H9 (cell line): Measurements from ENCODE around the gene TTC23. TPM values are rescaled to one million over a fixed set of nuclear protein-coding genes. Genes with fewer than 3 reads are reported as not detected.
A peak's percentile ranks its signal among the peaks of the same experiment; 100 is the strongest.

Experiments
- DNase-seq: peaks from one replicate; pipeline ENCODE4 v3.0.0-alpha.2; 2017
- H2AFZ ChIP-seq: one replicate; pipeline ENCODE4 v1.6.1; 2013; ENCODE audit warnings: mild to moderate bottlenecking, low read length, control low read depth, moderate library complexity
- H2AK5ac ChIP-seq: 2 replicates; pipeline ENCODE4 v1.6.1; 2013; ENCODE audit warnings: low read length, control low read depth, mixed read lengths; ENCODE audit not compliant: insufficient read length
- H2BK120ac ChIP-seq: one replicate; pipeline ENCODE4 v1.6.1; 2013; ENCODE audit warnings: low read depth, mild to moderate bottlenecking, low read length, control low read depth, inconsistent platforms; ENCODE audit not compliant: poor library complexity, severe bottlenecking
- H2BK12ac ChIP-seq: 2 replicates; pipeline ENCODE4 v1.6.1; 2013; ENCODE audit warnings: low read length, control low read depth, mixed read lengths, low read depth; ENCODE audit not compliant: insufficient read length
- H2BK15ac ChIP-seq: 2 replicates; pipeline ENCODE4 v1.6.1; 2013; ENCODE audit warnings: low read depth, low read length, control low read depth
- H2BK20ac ChIP-seq: one replicate; pipeline ENCODE4 v1.6.1; 2013; ENCODE audit warnings: low read depth, mild to moderate bottlenecking, low read length, control low read depth, inconsistent platforms; ENCODE audit not compliant: poor library complexity, severe bottlenecking
- H2BK5ac ChIP-seq: 2 replicates; pipeline ENCODE4 v1.6.1; 2013; ENCODE audit warnings: low read length, control low read depth, mixed read lengths; ENCODE audit not compliant: insufficient read length
- H3K14ac ChIP-seq: 2 replicates; pipeline ENCODE4 v1.6.1; 2013; ENCODE audit warnings: low read length, control low read depth; ENCODE audit not compliant: insufficient read depth
- H3K18ac ChIP-seq: 2 replicates; pipeline ENCODE4 v1.6.1; 2013; ENCODE audit warnings: low read depth, mild to moderate bottlenecking, mixed read lengths, low read length, control low read depth; ENCODE audit not compliant: insufficient read length
- H3K23ac ChIP-seq: 2 replicates; pipeline ENCODE4 v1.6.1; 2013; ENCODE audit warnings: low read length, control low read depth, mixed read lengths, low read depth; ENCODE audit not compliant: insufficient read length
- H3K23me2 ChIP-seq: 2 replicates; pipeline ENCODE4 v1.6.1; 2013; ENCODE audit warnings: low read depth, mild to moderate bottlenecking, mixed read lengths, low read length, control low read depth; ENCODE audit not compliant: insufficient read length, poor library complexity, severe bottlenecking
- H3K27ac ChIP-seq: 2 replicates; pipeline ENCODE4 v1.5.1; 2013; ENCODE audit warnings: low read length, control low read depth, mixed read lengths, low read depth; ENCODE audit not compliant: insufficient read length
- H3K27me3 ChIP-seq: 2 replicates; pipeline ENCODE4 v1.6.1; 2013; ENCODE audit warnings: low read length, control low read depth, inconsistent platforms; ENCODE audit not compliant: insufficient read depth
- H3K4ac ChIP-seq: 2 replicates; pipeline ENCODE4 v1.6.1; 2013; ENCODE audit warnings: low read depth, mild to moderate bottlenecking, control low read depth, inconsistent platforms, low read length, moderate library complexity
- H3K4me1 ChIP-seq: 2 replicates; pipeline ENCODE4 v1.6.1; 2013; ENCODE audit warnings: low read length, control low read depth, inconsistent platforms; ENCODE audit not compliant: insufficient read depth
- H3K4me2 ChIP-seq: 2 replicates; pipeline ENCODE4 v1.6.1; 2013; ENCODE audit warnings: low read length, control low read depth, mixed read lengths; ENCODE audit not compliant: insufficient read length, insufficient read depth
- H3K56ac ChIP-seq: 2 replicates; pipeline ENCODE4 v1.6.1; 2013; ENCODE audit warnings: low read depth, mild to moderate bottlenecking, mixed read lengths, low read length, control low read depth; ENCODE audit not compliant: insufficient read length
- H3K79me1 ChIP-seq: 2 replicates; pipeline ENCODE4 v1.6.1; 2013; ENCODE audit warnings: low read depth, mild to moderate bottlenecking, moderate library complexity, low read length, control low read depth, inconsistent platforms; ENCODE audit not compliant: insufficient read depth, poor library complexity, severe bottlenecking
- H3K79me2 ChIP-seq: 2 replicates; pipeline ENCODE4 v1.6.1; 2013; ENCODE audit warnings: low read length, control low read depth, inconsistent platforms; ENCODE audit not compliant: insufficient read depth
- H3K9ac ChIP-seq: 2 replicates; pipeline ENCODE4 v1.6.1; 2013; ENCODE audit warnings: low read length, control low read depth, mixed read lengths; ENCODE audit not compliant: insufficient read length; ENCODE audit errors: extremely low read depth
- H3K9me3 ChIP-seq: one replicate; pipeline ENCODE4 v1.6.1; 2013; ENCODE audit warnings: low read depth, low read length, inconsistent platforms; ENCODE audit not compliant: control insufficient read depth
- H3T11ph ChIP-seq: one replicate; pipeline ENCODE4 v1.6.1; 2013; ENCODE audit warnings: mild to moderate bottlenecking, low read length, control low read depth, inconsistent platforms
- H4K20me1 ChIP-seq: one replicate; pipeline ENCODE4 v1.6.1; 2013; ENCODE audit not compliant: control insufficient read depth, insufficient read length, insufficient read depth
- H4K5ac ChIP-seq: 2 replicates; pipeline ENCODE4 v1.6.1; 2013; ENCODE audit warnings: low read depth, mild to moderate bottlenecking, mixed read lengths, low read length, control low read depth; ENCODE audit not compliant: insufficient read length
- H4K8ac ChIP-seq: replicated peaks from 2 replicates; pipeline ENCODE4 v1.6.1; 2013; ENCODE audit warnings: low read length, control low read depth, mixed read lengths, low read depth; ENCODE audit not compliant: insufficient read length
- H4K91ac ChIP-seq: 2 replicates; pipeline ENCODE4 v1.6.1; 2013; ENCODE audit warnings: low read depth, mild to moderate bottlenecking, moderate library complexity, mixed read lengths, low read length, control low read depth; ENCODE audit not compliant: insufficient read length
- H3K27ac Mint-ChIP-seq, 3 experiments: 2 replicates in 2 of 3; 3 replicates in 1 of 3; pipeline ENCODE4 v1.8.0; 2020 to 2021; ENCODE audit warnings: mixed read lengths in 3 of 3, mild to moderate bottlenecking in 1 of 3, moderate library complexity in 1 of 3
- H3K27me3 Mint-ChIP-seq: 2 replicates; pipeline ENCODE4 v1.8.0; 2021; ENCODE audit warnings: low read depth, mild to moderate bottlenecking, moderate library complexity, mixed read lengths
- H3K36me3 Mint-ChIP-seq, 3 experiments: 2 replicates in 2 of 3; 3 replicates in 1 of 3; pipeline ENCODE4 v1.8.0; 2020 to 2021; ENCODE audit warnings: low read depth in 3 of 3, mixed read lengths in 3 of 3; ENCODE audit not compliant: insufficient read depth in 1 of 3
- H3K4me1 Mint-ChIP-seq, 2 experiments: 2 replicates each; pipeline ENCODE4 v1.8.0; 2020; ENCODE audit warnings: mixed read lengths in 2 of 2
- H3K4me3 Mint-ChIP-seq, 2 experiments: 2 replicates in 1 of 2; 3 replicates in 1 of 2; pipeline ENCODE4 v1.8.0; 2020 to 2021; ENCODE audit warnings: mild to moderate bottlenecking in 2 of 2, mixed read lengths in 2 of 2, moderate library complexity in 1 of 2
- H3K9me3 Mint-ChIP-seq, 2 experiments: 2 replicates in 1 of 2; 3 replicates in 1 of 2; pipeline ENCODE4 v1.8.0; 2020; ENCODE audit warnings: mild to moderate bottlenecking in 2 of 2, mixed read lengths in 2 of 2, moderate library complexity in 1 of 2
- CTCF ChIP-seq: fragments of 200-600 bp; sonication (generic); conservative IDR thresholded peaks from 3 replicates; pipeline ENCODE4 v1.8.0; 2021; ENCODE audit warnings: antibody characterized with exemption, mild to moderate bottlenecking
- WGBS: extraction: QIAGEN DNeasy Blood & Tissue Kit; methylation state at CpG from one replicate; pipeline ENCODE4 v1.1.7; 2013; ENCODE audit warnings: missing lambda C conversion rate, low lambda C conversion rate, mixed read lengths; ENCODE audit not compliant: insufficient read length; ENCODE audit errors: extremely low coverage; 5-methylcytosine and 5-hydroxymethylcytosine counted together
- total RNA-seq: library from RNA; stranded (reverse); gene quantifications from 2 replicates; pipeline ENCODE4 v1.2.1, GENCODE V29; 2021

The TTC23 gene
- total RNA-seq, 1 experiment from 2014 or later: 14.3 TPM

GRCh38 chr15:99213187-99213811 lies 36.1 kb downstream of the TTC23 start:
- Histone ChIP-seq H2BK20ac (no peak overlapping the region), H2BK5ac (no peak overlapping the region), H3K4me2 (no peak overlapping the region), H3K9ac (no peak overlapping the region), H3K4me1 (no peaks in the 10 kb centered on the region), H3K79me2 (no peaks in the 10 kb centered on the region), H2AFZ (no peak overlapping the region), H4K91ac (no peak overlapping the region), H2AK5ac (no peak overlapping the region), H3K23me2 (no peaks in the 10 kb centered on the region), H3K18ac (no peak overlapping the region), H3K9me3 (no peaks in the 10 kb centered on the region), H4K8ac (no peak overlapping the region), H3K23ac (no peak overlapping the region), H3K4ac (no peak overlapping the region), H2BK120ac (no peak overlapping the region), H2BK15ac (no peak overlapping the region), H3K56ac (no peak overlapping the region), H2BK12ac (no peak overlapping the region), H3K27me3 (no peaks in the 10 kb centered on the region), H4K5ac (no peak overlapping the region), H4K20me1 (no peaks in the 10 kb centered on the region), H3T11ph (no peak overlapping the region), H3K79me1 (no peaks in the 10 kb centered on the region), H3K27ac (no peak overlapping the region), H3K14ac (no peak overlapping the region)
- Mint-ChIP-seq H3K9me3 (no peaks in the 10 kb centered on the region), H3K4me3 (no peak overlapping the region), H3K27me3 (no peaks in the 10 kb centered on the region), H3K27ac (no peak overlapping the region), H3K36me3 (peaks cover 4 to 20% (median 10%) of the 10 kb centered on the region in 3 experiments; a peak in 5 of 7 replicates), H3K4me1 (peaks cover 6 to 8% of the 10 kb centered on the region in 2 experiments; a peak in 3 of 4 replicates)
- no CpG with 5 or more reads among the region's 1 CpG for WGBS
- peak; percentile 36 for DNase-seq
- TF ChIP-seq CTCF: peak; percentile 93
